HG03066 (cell line): ENCODE data around the gene RNF41.
A peak's percentile ranks its signal among the peaks of the same experiment; 100 is the strongest.
"Not testable (repeated sequence)": the region's sequence is repeated elsewhere in the genome, so short reads cannot be mapped to it uniquely, and the experiment has no call there.

ENCODE experiments used
- ATAC-seq: cut with Tn5 transposase; IDR thresholded peaks from one replicate; pipeline ENCODE4 v1.9.1; 2021; ENCODE audit warnings: low read depth; ENCODE audit not compliant: unreplicated experiment

The RNF41 gene

GRCh38 chr12:56186957-56187356 is 34.8 kb downstream of the RNF41 start:
- ATAC-seq = no peak

- no peak for ATAC-seq
Observed at GRCh38 chr12:56178347-56178746, 43.4 kb downstream of the RNF41 start.

GRCh38 chr12:56172839-56173238 is 48.9 kb downstream of the RNF41 start:
- no peak for ATAC-seq

- ATAC-seq = no peak
Observed at GRCh38 chr12:56169229-56169759, 52.4 kb downstream of the RNF41 start.

GRCh38 chr12:56165369-56165768 is 56.4 kb downstream of the RNF41 start:
- ATAC-seq = no peak

- ATAC-seq = no peak
Observed at GRCh38 chr12:56164345-56164729, 57.4 kb downstream of the RNF41 start.

- no peak for ATAC-seq
Observed at GRCh38 chr12:56163533-56164344, 58.0 kb downstream of the RNF41 start.

- ATAC-seq = no peak
Observed at GRCh38 chr12:56162468-56163290, 59.0 kb downstream of the RNF41 start.

- ATAC-seq = no peak
Observed at GRCh38 chr12:56161690-56162351, 59.9 kb downstream of the RNF41 start.

GRCh38 chr12:56160894-56161689 is 60.6 kb downstream of the RNF41 start:
- ATAC-seq = no peak

- ATAC-seq = no peak
Observed at GRCh38 chr12:56160193-56160763, 61.4 kb downstream of the RNF41 start.

- ATAC-seq = no peak
Observed at GRCh38 chr12:56159482-56160192, 62.1 kb downstream of the RNF41 start.

GRCh38 chr12:56158926-56159461 is 62.7 kb downstream of the RNF41 start:
- no peak for ATAC-seq

- peak; percentile 84 for ATAC-seq
Observed at GRCh38 chr12:56158029-56158925, 63.4 kb downstream of the RNF41 start, which contains the start of gene MYL6. Gene MYL6 (plus strand): TSS chr12:56158359. CDS start chr12:56158402, 43 bp downstream.

GRCh38 chr12:56157201-56158028 is 64.3 kb downstream of the RNF41 start:
- peak; percentile 46 for ATAC-seq

- ATAC-seq = not testable (repeated sequence)
Observed at GRCh38 chr12:56156464-56157200, 65.1 kb downstream of the RNF41 start.
